ENCODE measurements around the gene SLC25A34.

The SLC25A34 gene

GRCh38 chr1:15770313-15770962 lies 34.4 kb downstream of the SLC25A34 start:
- no peak for DNase-seq

- no peak for DNase-seq
Measured at GRCh38 chr1:15771836-15772515, 35.9 kb downstream of the SLC25A34 start.

GRCh38 chr1:15775706-15776105 lies 39.6 kb downstream of the SLC25A34 start:
- DNase-seq = no peak

- no peak for DNase-seq
Measured at GRCh38 chr1:15777909-15778707, 42.0 kb downstream of the SLC25A34 start.

- no peak for DNase-seq
Measured at GRCh38 chr1:15785683-15786082, 49.6 kb downstream of the SLC25A34 start.

- DNase-seq = peak in 1 of 56 donors; percentile 9
Measured at GRCh38 chr1:15786581-15786980, 50.5 kb downstream of the SLC25A34 start.

- DNase-seq = peak in 10 of 56 donors; percentile 3 to 57 (median 14)
Measured at GRCh38 chr1:15788624-15789301, 52.7 kb downstream of the SLC25A34 start.

All from nucleus accumbens (tissue), 56 donors.